WTC11 (cell line): ENCODE data around the gene HMGXB4. TPM values are rescaled to one million over a fixed set of nuclear protein-coding genes. Genes with fewer than 3 reads are reported as not detected.

Experiments
- ATAC-seq: fragments of 200-7000 bp; cut with Tn5 transposase; 2 replicates; pipeline ENCODE4 v1.10.0; 2021; ENCODE audit warnings: mild to moderate bottlenecking, moderate library complexity
- CTCF ChIA-PET: fragments of 300-600 bp; sonication (Branson Sonifier 250); formaldehyde crosslinking; loops from one replicate; lab custom pipeline; 2021; ENCODE audit warnings: antibody characterized with exemption; lab: Charles Lee
- POLR2A ChIA-PET: fragments of 350-600 bp; sonication (Branson Sonifier 250); formaldehyde crosslinking; loops from one replicate; lab custom pipeline; 2021; ENCODE audit warnings: antibody characterized with exemption; lab: Charles Lee
- DNase-seq: peaks from one replicate; pipeline ENCODE4 v3.0.0; 2021; ENCODE audit warnings: low spot score
- H3K27ac Mint-ChIP-seq: 2 replicates; pipeline ENCODE4 v1.8.0; 2021; ENCODE audit warnings: mixed read lengths
- H3K27me3 Mint-ChIP-seq: 2 replicates; pipeline ENCODE4 v1.8.0; 2021; ENCODE audit warnings: low read depth, mild to moderate bottlenecking, moderate library complexity, mixed read lengths
- H3K36me3 Mint-ChIP-seq: 2 replicates; pipeline ENCODE4 v1.8.0; 2021; ENCODE audit warnings: mixed read lengths
- H3K4me1 Mint-ChIP-seq: 2 replicates; pipeline ENCODE4 v1.8.0; 2022; ENCODE audit warnings: mixed read lengths
- H3K4me3 Mint-ChIP-seq: 2 replicates; pipeline ENCODE4 v1.8.0; 2021; ENCODE audit warnings: mild to moderate bottlenecking, moderate library complexity, mixed read lengths
- H3K9me3 Mint-ChIP-seq: 2 replicates; pipeline ENCODE4 v1.8.0; 2021; ENCODE audit warnings: mixed read lengths
- CREM ChIP-seq: sonication (generic); formaldehyde crosslinking; IDR thresholded peaks from 2 replicates; pipeline ENCODE4 v1.8.1; 2022; ENCODE audit warnings: mild to moderate bottlenecking, missing genetic modification reagents, moderate library complexity
- EMX1 ChIP-seq: fragments of 250-450 bp; sonication (Bioruptor Pico); IDR thresholded peaks from 2 replicates; pipeline ENCODE4 v1.8.0; 2021; ENCODE audit warnings: mild to moderate bottlenecking
- FOXJ3 ChIP-seq: sonication (generic); formaldehyde crosslinking; IDR thresholded peaks from 2 replicates; pipeline ENCODE4 v1.9.0; 2021; ENCODE audit warnings: missing genetic modification reagents, mild to moderate bottlenecking, borderline replicate concordance
- GABPB1 ChIP-seq: sonication (generic); formaldehyde crosslinking; IDR thresholded peaks from 2 replicates; pipeline ENCODE4 v1.8.1; 2023; ENCODE audit warnings: mild to moderate bottlenecking, missing genetic modification reagents
- IRF2 ChIP-seq: sonication (generic); formaldehyde crosslinking; IDR thresholded peaks from 2 replicates; pipeline ENCODE4 v1.8.0; 2022; ENCODE audit warnings: low read depth, missing genetic modification reagents, borderline replicate concordance
- MXD4 ChIP-seq: fragments of 250-450 bp; sonication (Bioruptor Pico); IDR thresholded peaks from 2 replicates; pipeline ENCODE4 v1.8.0; 2021; ENCODE audit warnings: mild to moderate bottlenecking, moderate library complexity, borderline replicate concordance
- NFATC4 ChIP-seq: fragments of 250-450 bp; sonication (Bioruptor Pico); IDR thresholded peaks from 2 replicates; pipeline ENCODE4 v1.9.0; 2021; ENCODE audit warnings: mild to moderate bottlenecking
- NFYB ChIP-seq: sonication (generic); formaldehyde crosslinking; conservative IDR thresholded peaks from 2 replicates; pipeline ENCODE4 v1.8.0; 2022; ENCODE audit warnings: low read depth, missing genetic modification reagents
- NR1H2 ChIP-seq: sonication (generic); formaldehyde crosslinking; IDR thresholded peaks from 2 replicates; pipeline ENCODE4 v1.9.0; 2021; ENCODE audit warnings: mild to moderate bottlenecking, moderate library complexity, missing genetic modification reagents
- SOX15 ChIP-seq: fragments of 250-450 bp; sonication (Bioruptor Pico); IDR thresholded peaks from 2 replicates; pipeline ENCODE4 v1.9.0; 2021; ENCODE audit warnings: mild to moderate bottlenecking
- TEAD1 ChIP-seq: sonication (generic); formaldehyde crosslinking; IDR thresholded peaks from 2 replicates; pipeline ENCODE4 v1.8.0; 2022; ENCODE audit warnings: mild to moderate bottlenecking, missing genetic modification reagents
- TP53 ChIP-seq: sonication (generic); formaldehyde crosslinking; IDR thresholded peaks from 2 replicates; pipeline ENCODE4 v1.8.1; 2023; ENCODE audit warnings: mild to moderate bottlenecking, missing genetic modification reagents
- ZBTB21 ChIP-seq: sonication (generic); formaldehyde crosslinking; IDR thresholded peaks from 2 replicates; pipeline ENCODE4 v1.8.1; 2023; ENCODE audit warnings: mild to moderate bottlenecking, missing genetic modification reagents, borderline replicate concordance
- ZNF138 ChIP-seq: sonication (generic); formaldehyde crosslinking; conservative IDR thresholded peaks from 2 replicates; pipeline ENCODE4 v1.8.1; 2022; ENCODE audit warnings: mild to moderate bottlenecking, moderate library complexity, missing genetic modification reagents
- ZNF232 ChIP-seq: sonication (generic); formaldehyde crosslinking; IDR thresholded peaks from 2 replicates; pipeline ENCODE4 v1.8.0; 2022; ENCODE audit warnings: mild to moderate bottlenecking, missing genetic modification reagents
- ZNF423 ChIP-seq: fragments of 250-450 bp; sonication (Bioruptor Pico); IDR thresholded peaks from 2 replicates; pipeline ENCODE4 v2.1.2; 2022; ENCODE audit warnings: mild to moderate bottlenecking, moderate library complexity
- ZNF671 ChIP-seq: fragments of 250-450 bp; sonication (Bioruptor Pico); IDR thresholded peaks from 2 replicates; pipeline ENCODE4 v1.8.0; 2021; ENCODE audit warnings: mild to moderate bottlenecking
- total RNA-seq: library from RNA; stranded (reverse); gene quantifications from 3 replicates; pipeline ENCODE4 v1.2.3, GENCODE V29; 2021
- TF ChIP-seq, protein P1 (sequence below): sonication (generic); formaldehyde crosslinking; IDR thresholded peaks from 2 replicates; pipeline ENCODE4 v1.8.0; 2023; ENCODE audit warnings: mild to moderate bottlenecking, missing genetic modification reagents
- TF ChIP-seq, protein P2 (sequence below): sonication (generic); formaldehyde crosslinking; IDR thresholded peaks from 2 replicates; pipeline ENCODE4 v1.8.1; 2022; ENCODE audit warnings: low read depth, missing genetic modification reagents, borderline replicate concordance
- TF ChIP-seq, protein P3 (sequence below): sonication (generic); formaldehyde crosslinking; IDR thresholded peaks from 2 replicates; pipeline ENCODE4 v1.8.1; 2022; ENCODE audit warnings: mild to moderate bottlenecking, moderate library complexity, missing genetic modification reagents
- TF ChIP-seq, protein P4 (sequence below): sonication (generic); formaldehyde crosslinking; IDR thresholded peaks from 2 replicates; pipeline ENCODE4 v1.8.1; 2023; ENCODE audit warnings: mild to moderate bottlenecking, missing genetic modification reagents, moderate library complexity
- TF ChIP-seq, protein P5 (sequence below): fragments of 250-450 bp; sonication (Bioruptor Pico); IDR thresholded peaks from 2 replicates; pipeline ENCODE4 v1.8.0; 2021; ENCODE audit warnings: mild to moderate bottlenecking
- TF ChIP-seq, protein P6 (sequence below): sonication (generic); formaldehyde crosslinking; IDR thresholded peaks from 2 replicates; pipeline ENCODE4 v1.8.0; 2022; ENCODE audit warnings: mild to moderate bottlenecking, missing genetic modification reagents
- TF ChIP-seq, protein P7 (sequence below): fragments of 250-450 bp; sonication (Bioruptor Pico); IDR thresholded peaks from 2 replicates; pipeline ENCODE4 v1.9.0; 2021; ENCODE audit warnings: moderate library complexity, mild to moderate bottlenecking, inconsistent platforms, borderline replicate concordance
- TF ChIP-seq, protein P8 (sequence below): sonication (generic); formaldehyde crosslinking; IDR thresholded peaks from 2 replicates; pipeline ENCODE4 v1.8.1; 2023; ENCODE audit warnings: mild to moderate bottlenecking, missing genetic modification reagents, moderate library complexity

The HMGXB4 gene
- total RNA-seq, 1 experiment from 2014 or later, result 42.1 TPM

DNA sequence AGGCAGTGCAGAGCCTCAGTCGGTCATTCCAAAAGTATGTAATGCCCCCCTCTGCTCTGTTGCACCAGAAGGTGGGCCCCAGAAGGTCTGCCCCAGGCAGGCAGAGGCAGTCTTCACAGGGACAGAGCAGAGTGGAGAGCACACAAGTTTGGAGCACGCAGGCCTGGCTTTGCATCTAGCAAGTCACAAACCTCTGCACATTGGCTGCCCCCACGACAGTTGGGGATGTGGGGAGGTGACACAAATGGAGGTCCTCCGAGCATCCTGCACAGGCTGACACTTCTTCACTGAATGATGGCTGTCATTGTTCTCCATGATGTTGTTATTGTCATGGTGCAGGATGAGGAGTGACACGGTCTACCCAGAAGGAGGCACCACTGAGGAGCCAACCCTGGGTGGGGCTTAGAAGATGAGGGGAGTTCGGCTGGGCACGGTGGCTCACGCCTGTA is 54.3 kb downstream of the HMGXB4 start (continued):
- no peak for TF ChIP-seq NR1H2
- no peak for TF ChIP-seq MXD4 (CRISPR knock-in tag)
- TF ChIP-seq NFATC4 (CRISPR knock-in tag), result no peak
- TF ChIP-seq FOXJ3, result no peak
- no peak for TF ChIP-seq ZNF423 (CRISPR knock-in tag)
- TF ChIP-seq, protein P1, sequence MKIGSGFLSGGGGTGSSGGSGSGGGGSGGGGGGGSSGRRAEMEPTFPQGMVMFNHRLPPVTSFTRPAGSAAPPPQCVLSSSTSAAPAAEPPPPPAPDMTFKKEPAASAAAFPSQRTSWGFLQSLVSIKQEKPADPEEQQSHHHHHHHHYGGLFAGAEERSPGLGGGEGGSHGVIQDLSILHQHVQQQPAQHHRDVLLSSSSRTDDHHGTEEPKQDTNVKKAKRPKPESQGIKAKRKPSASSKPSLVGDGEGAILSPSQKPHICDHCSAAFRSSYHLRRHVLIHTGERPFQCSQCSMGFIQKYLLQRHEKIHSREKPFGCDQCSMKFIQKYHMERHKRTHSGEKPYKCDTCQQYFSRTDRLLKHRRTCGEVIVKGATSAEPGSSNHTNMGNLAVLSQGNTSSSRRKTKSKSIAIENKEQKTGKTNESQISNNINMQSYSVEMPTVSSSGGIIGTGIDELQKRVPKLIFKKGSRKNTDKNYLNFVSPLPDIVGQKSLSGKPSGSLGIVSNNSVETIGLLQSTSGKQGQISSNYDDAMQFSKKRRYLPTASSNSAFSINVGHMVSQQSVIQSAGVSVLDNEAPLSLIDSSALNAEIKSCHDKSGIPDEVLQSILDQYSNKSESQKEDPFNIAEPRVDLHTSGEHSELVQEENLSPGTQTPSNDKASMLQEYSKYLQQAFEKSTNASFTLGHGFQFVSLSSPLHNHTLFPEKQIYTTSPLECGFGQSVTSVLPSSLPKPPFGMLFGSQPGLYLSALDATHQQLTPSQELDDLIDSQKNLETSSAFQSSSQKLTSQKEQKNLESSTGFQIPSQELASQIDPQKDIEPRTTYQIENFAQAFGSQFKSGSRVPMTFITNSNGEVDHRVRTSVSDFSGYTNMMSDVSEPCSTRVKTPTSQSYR, result no peak
- TF ChIP-seq, all 79 proteins: peak for 0

DNA sequence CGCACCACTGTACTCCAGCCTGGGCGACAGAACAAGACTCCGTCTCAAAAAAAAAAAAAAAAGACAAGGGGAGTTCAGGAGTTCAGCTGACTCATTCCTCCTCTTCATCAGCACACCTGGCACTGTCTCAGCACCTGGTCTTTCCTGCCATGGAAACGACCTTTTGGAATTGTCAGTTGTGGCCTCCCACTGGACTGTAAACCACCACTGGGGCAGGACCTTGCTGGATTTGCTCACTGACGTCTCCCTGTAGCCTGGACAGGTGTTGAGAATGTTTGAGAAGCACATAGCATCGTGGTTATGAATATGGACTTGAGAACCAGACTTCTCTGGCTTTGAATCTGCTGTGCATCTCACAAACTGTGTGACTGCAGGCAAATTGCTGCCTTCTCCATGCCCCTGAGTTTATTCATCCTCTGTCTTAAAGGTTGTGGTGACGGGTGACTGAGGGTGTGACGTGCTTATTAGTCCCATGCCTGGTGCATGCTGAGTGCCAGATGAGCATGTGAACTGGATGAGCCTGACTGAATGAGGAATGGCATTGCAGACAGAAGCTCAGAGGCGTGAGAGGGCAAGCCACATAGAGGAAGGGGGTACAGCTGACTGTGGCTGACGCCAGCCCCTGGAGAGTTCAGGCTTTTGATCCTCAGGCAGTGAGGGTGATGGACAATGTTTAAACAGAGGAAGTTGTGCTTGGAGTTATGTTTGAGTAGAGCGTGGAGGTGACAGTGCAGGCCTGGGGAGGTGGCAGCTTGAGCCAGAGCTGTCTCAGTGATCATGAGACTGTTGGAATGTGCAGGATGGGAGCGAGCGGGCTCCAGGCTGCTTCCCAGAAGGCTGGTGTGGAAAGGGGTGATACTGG is 55.1 kb downstream of the HMGXB4 start:
- ATAC-seq (no peak), DNase-seq (no peak)
- no peak overlapping the region for H3K4me3 Mint-ChIP-seq
- POLR2A ChIA-PET, result no interaction called here
- TF ChIP-seq IRF2 (CRISPR knock-in tag) (no peak), ZNF138 (CRISPR knock-in tag) (no peak), EMX1 (CRISPR knock-in tag) (no peak), ZNF671 (CRISPR knock-in tag) (no peak), TP53 (no peak), NFYB (CRISPR knock-in tag) (no peak), NFATC4 (CRISPR knock-in tag) (no peak), TEAD1 (CRISPR knock-in tag) (no peak), GABPB1 (no peak), ZBTB21 (CRISPR knock-in tag) (no peak), SOX15 (CRISPR knock-in tag) (no peak), CREM (CRISPR knock-in tag) (no peak), ZNF232 (no peak)
- TF ChIP-seq, protein P2, sequence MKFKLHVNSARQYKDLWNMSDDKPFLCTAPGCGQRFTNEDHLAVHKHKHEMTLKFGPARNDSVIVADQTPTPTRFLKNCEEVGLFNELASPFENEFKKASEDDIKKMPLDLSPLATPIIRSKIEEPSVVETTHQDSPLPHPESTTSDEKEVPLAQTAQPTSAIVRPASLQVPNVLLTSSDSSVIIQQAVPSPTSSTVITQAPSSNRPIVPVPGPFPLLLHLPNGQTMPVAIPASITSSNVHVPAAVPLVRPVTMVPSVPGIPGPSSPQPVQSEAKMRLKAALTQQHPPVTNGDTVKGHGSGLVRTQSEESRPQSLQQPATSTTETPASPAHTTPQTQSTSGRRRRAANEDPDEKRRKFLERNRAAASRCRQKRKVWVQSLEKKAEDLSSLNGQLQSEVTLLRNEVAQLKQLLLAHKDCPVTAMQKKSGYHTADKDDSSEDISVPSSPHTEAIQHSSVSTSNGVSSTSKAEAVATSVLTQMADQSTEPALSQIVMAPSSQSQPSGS (CRISPR knock-in tag), result no peak
- TF ChIP-seq, protein P3, sequence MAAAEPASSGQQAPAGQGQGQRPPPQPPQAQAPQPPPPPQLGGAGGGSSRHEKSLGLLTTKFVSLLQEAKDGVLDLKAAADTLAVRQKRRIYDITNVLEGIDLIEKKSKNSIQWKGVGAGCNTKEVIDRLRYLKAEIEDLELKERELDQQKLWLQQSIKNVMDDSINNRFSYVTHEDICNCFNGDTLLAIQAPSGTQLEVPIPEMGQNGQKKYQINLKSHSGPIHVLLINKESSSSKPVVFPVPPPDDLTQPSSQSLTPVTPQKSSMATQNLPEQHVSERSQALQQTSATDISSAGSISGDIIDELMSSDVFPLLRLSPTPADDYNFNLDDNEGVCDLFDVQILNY (CRISPR knock-in tag), result no peak
- TF ChIP-seq, protein P4, sequence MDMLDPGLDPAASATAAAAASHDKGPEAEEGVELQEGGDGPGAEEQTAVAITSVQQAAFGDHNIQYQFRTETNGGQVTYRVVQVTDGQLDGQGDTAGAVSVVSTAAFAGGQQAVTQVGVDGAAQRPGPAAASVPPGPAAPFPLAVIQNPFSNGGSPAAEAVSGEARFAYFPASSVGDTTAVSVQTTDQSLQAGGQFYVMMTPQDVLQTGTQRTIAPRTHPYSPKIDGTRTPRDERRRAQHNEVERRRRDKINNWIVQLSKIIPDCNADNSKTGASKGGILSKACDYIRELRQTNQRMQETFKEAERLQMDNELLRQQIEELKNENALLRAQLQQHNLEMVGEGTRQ (CRISPR knock-in tag), result no peak
- TF ChIP-seq, protein P5, sequence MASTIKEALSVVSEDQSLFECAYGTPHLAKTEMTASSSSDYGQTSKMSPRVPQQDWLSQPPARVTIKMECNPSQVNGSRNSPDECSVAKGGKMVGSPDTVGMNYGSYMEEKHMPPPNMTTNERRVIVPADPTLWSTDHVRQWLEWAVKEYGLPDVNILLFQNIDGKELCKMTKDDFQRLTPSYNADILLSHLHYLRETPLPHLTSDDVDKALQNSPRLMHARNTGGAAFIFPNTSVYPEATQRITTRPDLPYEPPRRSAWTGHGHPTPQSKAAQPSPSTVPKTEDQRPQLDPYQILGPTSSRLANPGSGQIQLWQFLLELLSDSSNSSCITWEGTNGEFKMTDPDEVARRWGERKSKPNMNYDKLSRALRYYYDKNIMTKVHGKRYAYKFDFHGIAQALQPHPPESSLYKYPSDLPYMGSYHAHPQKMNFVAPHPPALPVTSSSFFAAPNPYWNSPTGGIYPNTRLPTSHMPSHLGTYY (CRISPR knock-in tag), result no peak
- TF ChIP-seq, protein P6, sequence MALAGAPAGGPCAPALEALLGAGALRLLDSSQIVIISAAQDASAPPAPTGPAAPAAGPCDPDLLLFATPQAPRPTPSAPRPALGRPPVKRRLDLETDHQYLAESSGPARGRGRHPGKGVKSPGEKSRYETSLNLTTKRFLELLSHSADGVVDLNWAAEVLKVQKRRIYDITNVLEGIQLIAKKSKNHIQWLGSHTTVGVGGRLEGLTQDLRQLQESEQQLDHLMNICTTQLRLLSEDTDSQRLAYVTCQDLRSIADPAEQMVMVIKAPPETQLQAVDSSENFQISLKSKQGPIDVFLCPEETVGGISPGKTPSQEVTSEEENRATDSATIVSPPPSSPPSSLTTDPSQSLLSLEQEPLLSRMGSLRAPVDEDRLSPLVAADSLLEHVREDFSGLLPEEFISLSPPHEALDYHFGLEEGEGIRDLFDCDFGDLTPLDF (CRISPR knock-in tag), result no peak
- TF ChIP-seq, protein P7, sequence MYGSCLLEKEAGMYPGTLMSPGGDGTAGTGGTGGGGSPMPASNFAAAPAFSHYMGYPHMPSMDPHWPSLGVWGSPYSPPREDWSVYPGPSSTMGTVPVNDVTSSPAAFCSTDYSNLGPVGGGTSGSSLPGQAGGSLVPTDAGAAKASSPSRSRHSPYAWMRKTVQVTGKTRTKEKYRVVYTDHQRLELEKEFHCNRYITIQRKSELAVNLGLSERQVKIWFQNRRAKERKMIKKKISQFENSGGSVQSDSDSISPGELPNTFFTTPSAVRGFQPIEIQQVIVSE, result no peak
- TF ChIP-seq, protein P8, sequence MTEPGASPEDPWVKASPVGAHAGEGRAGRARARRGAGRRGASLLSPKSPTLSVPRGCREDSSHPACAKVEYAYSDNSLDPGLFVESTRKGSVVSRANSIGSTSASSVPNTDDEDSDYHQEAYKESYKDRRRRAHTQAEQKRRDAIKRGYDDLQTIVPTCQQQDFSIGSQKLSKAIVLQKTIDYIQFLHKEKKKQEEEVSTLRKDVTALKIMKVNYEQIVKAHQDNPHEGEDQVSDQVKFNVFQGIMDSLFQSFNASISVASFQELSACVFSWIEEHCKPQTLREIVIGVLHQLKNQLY (CRISPR knock-in tag), result no peak
- TF ChIP-seq, all 79 proteins: peak for 0
- CTCF ChIA-PET, result no interaction called here
- no peaks in the 10 kb centered on the region for H3K9me3 Mint-ChIP-seq
- no peaks in the 10 kb centered on the region for H3K36me3 Mint-ChIP-seq
- peak overlapping the region; percentile 18 for H3K27ac Mint-ChIP-seq
- peaks cover 11% of the 10 kb centered on the region; the same call in 1 of the 2 replicates for H3K4me1 Mint-ChIP-seq
- H3K27me3 Mint-ChIP-seq, result no peaks in the 10 kb centered on the region
